Left renal cortex interstitium (tissue), 4 donors: Measurements from ENCODE around the gene PSG11. TPM values are rescaled to one million over a fixed set of nuclear protein-coding genes. Genes with fewer than 3 reads are reported as not detected.
"Not testable (repeated sequence)": the region's sequence is repeated elsewhere in the genome, so short reads cannot be mapped to it uniquely, and the experiment has no call there.

Experiments used
- DNase-seq, 4 donors: peaks; one replicate each; pipeline ENCODE4 v3.0.0-alpha.2; 2013; ENCODE audit warnings: low read depth in 4 of 4, low spot score in 2 of 4, missing footprints in 1 of 4
- polyA plus RNA-seq, 4 donors: library from polyadenylated mRNA; unstranded; fragments of 120-200 nt; gene quantifications; one replicate each; pipeline ENCODE4 v1.2.1, GENCODE V29; 2013; ENCODE audit not compliant: insufficient read length in 4 of 4

Gene PSG11
- polyA plus RNA-seq: not detected

GRCh38 chr19:43026369-43026768 is at the start of gene PSG11:
Gene PSG11, minus strand, starts transcription at chr19:43026469. Its CDS starts 97 bp downstream, at chr19:43026372.
- not testable (repeated sequence) for DNase-seq

GRCh38 chr19:43062418-43062817 is 36.1 kb upstream of the PSG11 start:
- DNase-seq: not testable (repeated sequence)

GRCh38 chr19:43061326-43061725 is 35.1 kb upstream of the PSG11 start:
- DNase-seq: not testable (repeated sequence)

- DNase-seq: not testable (repeated sequence)
Measured at GRCh38 chr19:43060254-43060653, 34.0 kb upstream of the PSG11 start.

- DNase-seq: not testable (repeated sequence)
Measured at GRCh38 chr19:43059482-43059881, 33.2 kb upstream of the PSG11 start.

DNA sequence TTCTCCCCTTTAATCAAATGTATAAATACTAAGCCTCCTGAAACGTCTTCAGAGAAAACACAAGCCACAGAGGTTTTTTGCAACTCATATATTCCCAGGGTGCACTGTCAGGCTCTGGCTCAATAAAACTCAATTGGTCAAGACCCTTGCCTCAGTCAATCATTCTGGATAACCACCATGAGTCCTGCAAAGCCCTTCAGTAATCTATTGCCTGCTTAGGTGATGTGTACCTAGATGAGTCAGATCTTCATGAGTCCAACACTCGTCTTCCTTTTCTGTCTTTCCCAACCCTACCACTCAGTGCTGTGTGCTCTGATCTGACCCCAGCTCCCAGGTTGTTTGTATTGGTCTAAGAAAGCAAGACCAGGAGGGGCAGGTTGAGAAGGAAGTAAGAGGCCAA is 32.2 kb upstream of the PSG11 start:
- not testable (repeated sequence) for DNase-seq

DNA sequence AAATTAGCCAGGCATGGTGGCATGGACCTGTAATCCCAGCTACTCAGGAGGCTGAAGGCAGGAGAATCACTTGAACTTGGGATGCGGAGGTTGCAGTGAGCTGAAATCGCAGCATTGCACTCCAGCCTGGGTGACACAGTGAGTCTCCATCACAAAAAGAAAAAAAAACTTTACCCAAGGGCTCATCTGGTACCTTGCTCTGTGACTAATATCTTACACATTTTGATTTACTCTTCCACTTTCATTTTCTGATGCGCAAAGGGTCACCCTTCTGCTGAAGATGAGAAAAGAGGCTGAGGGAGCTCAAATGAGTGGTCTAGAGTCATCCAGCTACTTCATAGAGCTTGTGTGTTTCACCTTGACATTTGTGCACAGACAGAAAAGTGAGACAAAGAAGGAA is 21.7 kb upstream of the PSG11 start:
- DNase-seq: not testable (repeated sequence)

- DNase-seq: not testable (repeated sequence)
Measured at GRCh38 chr19:43046578-43046977, 20.3 kb upstream of the PSG11 start.

- not testable (repeated sequence) for DNase-seq
Measured at GRCh38 chr19:43043492-43044180, 17.4 kb upstream of the PSG11 start.

DNA sequence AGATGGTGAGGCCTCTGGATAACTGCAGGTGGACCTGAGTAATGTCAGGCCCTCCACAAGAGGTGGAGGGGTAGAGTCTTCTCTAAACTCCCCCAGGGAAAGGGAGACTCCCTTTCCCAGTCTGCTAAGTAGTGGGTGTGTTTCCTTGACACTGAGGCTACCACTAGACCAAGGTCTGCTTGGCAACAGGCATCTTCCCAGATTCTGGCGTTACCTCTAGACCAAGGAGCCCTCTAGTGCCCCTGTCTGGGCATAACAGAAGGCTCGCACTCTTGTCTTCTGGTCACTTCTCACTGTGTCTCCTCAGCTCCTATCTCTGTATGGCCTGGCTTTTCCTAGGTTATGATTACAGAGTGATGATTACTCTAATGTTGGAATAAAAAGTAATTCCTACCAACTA is 5.4 kb upstream of the PSG11 start:
- DNase-seq: not testable (repeated sequence)

DNA sequence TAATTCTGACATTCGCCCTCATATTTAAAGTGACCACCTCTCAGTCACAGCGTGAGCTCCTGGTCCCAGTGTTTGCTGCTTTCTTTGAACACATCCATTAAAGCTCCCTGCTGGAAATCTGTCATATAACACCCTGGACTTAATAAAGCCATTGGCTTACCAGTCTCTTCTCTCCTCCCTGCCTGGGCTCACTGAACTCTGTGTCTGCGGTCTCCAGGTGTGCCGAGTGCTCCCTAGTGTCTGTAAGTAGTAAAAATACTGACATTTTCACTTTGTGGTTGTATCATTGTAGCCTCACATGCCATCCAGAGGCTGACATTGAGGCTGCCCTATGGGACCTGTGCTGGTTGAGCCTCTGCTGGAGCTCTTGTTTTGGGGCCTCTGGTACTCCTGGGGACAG is 2.6 kb upstream of the PSG11 start:
- no peak for DNase-seq

GRCh38 chr19:43027985-43028384 is 1.7 kb upstream of the PSG11 start:
- DNase-seq: not testable (repeated sequence)

GRCh38 chr19:43027061-43027460 is 792 bp upstream of the PSG11 start:
- DNase-seq: not testable (repeated sequence)

- DNase-seq: not testable (repeated sequence)
Measured at GRCh38 chr19:43022098-43022497, 4.2 kb downstream of the PSG11 start.

- not testable (repeated sequence) for DNase-seq
Measured at GRCh38 chr19:43021629-43022028, 4.6 kb downstream of the PSG11 start.

GRCh38 chr19:43019588-43019987 is 6.7 kb downstream of the PSG11 start:
- not testable (repeated sequence) for DNase-seq

GRCh38 chr19:43005841-43006240 is 20.4 kb downstream of the PSG11 start:
- DNase-seq: not testable (repeated sequence)

DNA sequence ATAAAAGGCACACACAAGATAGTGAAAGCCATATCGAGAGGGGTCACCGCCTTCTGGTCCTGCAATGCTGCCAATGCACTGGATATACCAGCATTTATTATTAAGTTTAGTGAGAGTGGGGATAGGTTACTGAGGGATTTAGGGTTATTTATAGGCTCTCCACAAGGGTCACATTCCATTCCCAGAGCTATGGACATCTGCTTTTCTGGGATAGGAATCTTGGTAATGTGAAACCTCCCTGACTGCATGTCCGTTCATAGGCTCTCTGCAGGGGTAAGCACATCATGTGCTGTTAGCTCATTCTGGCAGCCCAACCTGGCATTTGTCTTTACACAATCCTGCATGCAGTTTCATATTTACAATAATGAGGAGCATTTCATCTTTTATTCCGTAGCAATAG is 21.4 kb downstream of the PSG11 start:
- DNase-seq: not testable (repeated sequence)

DNA sequence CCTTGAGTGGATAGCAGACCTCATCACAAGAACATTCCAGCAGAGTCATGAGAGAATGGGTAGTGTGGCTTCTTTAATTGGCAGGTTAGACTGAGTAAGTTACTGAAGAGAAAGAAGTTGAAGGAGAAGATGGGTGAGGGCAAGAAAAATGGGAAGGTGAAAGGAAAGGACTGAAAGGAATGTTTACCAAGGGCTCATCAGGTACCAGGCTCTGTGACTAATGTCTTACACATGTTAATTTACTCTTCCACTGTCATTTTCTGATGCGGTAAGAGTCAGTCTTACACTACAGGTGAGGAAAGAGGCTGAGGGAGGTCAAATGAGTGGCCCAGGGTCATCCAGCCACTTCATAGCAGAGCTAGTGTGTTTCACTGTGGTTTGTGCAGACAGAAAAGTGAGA is 22.6 kb downstream of the PSG11 start:
- DNase-seq: not testable (repeated sequence)

DNA sequence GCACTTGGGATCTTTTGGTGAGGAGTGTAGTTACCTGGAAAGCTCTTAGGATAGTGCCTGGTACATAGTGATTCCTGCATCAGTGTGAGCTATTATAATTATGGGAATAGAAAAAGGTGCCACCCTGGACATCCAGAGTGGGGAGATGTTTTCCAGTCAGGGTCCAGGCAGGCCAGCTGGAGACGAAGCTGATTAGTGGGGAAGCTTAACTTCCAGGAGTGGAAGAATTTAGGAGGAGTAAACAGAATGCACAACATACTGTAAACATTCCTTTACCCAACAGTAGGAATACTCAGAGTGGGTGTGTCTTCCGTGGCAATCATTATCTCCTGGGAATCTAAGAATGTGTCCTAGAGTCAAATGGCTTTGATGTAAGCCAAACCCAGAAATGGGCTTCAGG is 23.3 kb downstream of the PSG11 start:
- not testable (repeated sequence) for DNase-seq

- DNase-seq: not testable (repeated sequence)
Measured at GRCh38 chr19:42996161-42996560, 30.1 kb downstream of the PSG11 start.

DNA sequence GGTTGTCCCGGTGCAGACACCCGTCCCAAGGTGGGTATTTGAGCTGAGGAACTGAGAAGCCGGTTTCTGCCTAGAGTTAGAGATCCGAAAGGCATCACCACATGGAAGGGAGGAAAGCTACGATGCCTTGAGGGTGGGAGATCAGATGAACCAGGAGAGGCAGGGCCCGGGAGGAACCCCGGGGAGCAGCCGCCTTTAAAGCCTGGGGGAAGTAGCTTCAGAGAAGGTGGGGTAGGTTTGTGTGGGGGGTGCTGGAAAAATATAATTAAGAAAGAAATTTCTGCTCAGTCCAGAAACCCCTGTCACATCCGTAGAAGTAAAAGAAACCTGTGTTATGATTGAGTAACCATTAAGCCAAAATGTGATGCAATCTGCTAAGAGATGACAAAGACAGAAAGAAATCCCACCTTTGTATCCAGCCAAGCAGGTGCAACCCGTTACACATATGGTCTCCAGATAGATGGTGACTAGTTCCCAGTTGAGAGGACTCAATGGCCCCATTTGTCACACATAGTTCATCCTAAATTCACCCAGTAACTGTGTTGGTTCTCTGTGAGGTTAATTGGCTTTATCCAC is 34.2 kb downstream of the PSG11 start:
- DNase-seq: not testable (repeated sequence)
